NOMO-1 (cell line): ENCODE measurements around the gene CCDC8.
"Not testable (repeated sequence)": the region's sequence is repeated elsewhere in the genome, so short reads cannot be mapped to it uniquely, and the experiment has no call there.

Experiments used
- DNase-seq, 2 experiments: peaks; one replicate each; lab custom pipeline; 2025; ENCODE audit not compliant: unreplicated experiment in 2 of 2; lab: John Stamatoyannopoulos, UW

The CCDC8 gene

DNA sequence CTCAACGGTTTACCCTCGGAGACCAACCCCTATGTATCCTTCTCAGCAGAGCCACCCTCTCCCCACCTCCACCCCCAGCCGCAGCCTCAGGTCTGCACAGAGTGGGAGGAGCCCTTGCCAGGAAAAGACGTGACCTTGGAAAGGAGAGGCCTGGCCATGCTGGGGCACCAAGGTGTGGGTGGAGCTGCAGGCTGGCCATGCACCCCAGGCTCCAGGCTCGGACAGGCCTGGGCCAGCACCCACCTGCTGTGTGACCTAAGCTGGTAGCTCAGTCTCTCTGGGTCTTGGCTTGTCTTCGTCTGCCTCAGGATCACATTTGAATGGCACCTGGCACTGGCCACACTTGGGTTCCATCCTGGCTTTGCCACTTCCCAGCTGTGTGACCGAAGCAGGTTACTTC is 29.5 kb downstream of the CCDC8 start:
- DNase-seq = no peak

DNA sequence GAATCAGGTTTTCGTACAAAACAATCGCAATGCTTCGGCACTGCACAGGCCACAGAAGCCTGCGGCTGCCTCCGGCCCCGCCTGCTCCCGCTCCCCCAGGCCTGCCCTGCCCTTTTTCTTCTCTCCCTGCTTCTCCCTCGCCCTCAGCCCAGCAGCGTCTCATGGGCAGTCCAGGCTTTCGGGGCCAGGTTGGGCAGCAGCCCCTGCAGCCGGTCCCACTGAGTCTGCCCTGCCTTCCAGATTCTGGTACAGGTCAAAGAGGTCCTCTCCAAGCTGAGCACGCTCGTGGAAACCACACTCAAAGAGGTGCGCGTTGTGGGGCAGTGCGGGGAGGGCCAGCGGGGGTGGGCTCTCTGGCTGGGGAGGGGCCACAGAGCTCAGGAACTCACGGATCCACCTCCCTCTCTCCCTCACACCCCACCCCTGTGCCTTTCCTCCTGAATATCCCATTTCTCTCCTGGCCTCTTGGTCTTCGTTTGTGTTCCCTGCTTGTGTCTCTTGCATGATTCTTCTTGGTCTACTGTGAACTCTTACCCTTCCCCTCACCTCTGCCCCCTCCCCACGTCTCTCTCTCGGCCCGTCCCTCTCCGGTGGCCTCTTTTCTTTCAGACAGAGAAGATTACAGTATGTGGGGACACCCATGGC is 30.1 kb downstream of the CCDC8 start:
- DNase-seq = no peak

DNA sequence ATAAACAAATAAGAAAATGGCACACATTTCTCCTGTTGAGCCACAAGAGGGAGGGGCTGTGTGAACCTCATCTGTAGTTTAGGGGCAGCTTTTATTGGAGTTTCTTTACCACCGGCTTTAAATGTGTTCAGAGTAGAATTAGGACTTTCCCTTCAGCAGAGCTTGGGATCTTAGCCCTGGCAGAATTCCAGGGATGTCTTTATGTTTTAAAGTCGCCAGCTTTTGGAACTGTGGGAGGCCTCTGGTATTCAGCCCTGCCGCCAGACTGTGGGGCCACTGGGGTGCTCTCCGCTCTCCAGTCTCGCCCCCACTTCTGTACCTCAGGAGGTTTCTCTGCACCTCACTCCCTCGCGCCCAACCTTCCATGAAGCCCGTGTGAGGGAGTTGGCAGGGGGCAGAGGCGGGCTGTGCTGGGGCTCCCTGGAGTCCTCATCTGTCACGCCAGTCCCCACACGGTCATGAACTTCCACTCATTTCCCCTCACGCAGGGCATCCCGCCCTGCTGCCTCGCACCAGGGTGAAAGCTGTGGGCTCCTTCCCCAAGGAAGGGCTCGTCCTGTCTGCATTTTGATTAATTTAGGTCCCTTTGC is 31.5 kb downstream of the CCDC8 start:
- no peak for DNase-seq

DNA sequence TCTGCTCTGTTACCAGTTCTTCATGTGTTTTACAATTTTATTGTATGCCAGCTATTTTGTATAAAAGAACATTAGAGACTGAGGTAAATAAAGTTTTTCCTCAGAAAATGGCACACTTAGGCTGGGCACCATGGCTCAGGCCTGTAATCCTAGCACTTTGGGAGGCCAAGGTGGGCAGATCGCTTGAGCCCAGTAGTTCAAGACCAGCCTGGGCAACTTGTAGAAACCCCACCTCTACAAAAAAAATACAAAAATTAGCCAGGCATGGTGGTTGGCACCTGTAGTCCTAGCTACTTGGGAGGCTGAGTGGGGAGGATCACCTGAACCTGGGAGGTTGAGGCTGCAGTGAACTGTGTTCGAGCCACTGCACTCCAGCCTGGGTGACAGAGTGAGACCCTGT is 32.0 kb downstream of the CCDC8 start:
- no peak for DNase-seq

DNA sequence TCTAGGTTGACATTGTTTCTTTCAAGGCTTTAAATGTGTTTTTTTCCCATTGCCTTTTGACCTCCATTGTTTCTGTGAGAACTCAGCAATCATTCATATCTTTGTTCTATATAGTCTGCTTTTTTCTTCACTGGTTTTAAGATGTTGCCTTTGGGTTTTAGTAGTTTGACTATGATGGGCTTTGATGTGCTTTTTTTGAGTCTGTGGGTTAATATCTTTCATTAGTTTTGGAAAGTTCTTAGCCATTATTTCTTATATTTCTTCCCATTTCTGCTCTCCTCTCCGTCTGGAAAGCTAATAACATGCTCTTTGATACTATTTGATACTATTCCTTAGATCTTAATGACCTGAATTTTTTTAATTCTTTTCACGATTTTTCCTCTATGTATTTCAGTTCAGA is 32.7 kb downstream of the CCDC8 start:
- no peak for DNase-seq

DNA sequence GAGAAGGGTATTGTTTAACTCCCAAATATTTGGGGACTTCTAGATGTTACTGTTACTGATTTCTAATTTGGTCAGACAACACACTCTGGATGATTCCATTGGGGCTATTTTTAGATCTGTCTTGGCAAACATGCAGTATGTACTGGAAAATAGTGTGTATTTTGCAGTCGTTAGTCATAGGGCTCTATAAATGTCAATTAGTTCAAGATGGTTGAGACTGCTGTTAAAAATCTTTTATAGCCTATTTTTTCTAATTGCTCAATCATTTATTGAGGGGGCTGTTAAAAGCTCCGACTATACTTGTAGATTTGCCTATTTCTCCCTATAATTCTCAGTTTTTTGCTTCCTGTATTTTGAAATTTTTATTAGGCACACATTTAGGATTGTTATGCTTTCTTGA is 35.1 kb downstream of the CCDC8 start:
- DNase-seq = no peak

DNA sequence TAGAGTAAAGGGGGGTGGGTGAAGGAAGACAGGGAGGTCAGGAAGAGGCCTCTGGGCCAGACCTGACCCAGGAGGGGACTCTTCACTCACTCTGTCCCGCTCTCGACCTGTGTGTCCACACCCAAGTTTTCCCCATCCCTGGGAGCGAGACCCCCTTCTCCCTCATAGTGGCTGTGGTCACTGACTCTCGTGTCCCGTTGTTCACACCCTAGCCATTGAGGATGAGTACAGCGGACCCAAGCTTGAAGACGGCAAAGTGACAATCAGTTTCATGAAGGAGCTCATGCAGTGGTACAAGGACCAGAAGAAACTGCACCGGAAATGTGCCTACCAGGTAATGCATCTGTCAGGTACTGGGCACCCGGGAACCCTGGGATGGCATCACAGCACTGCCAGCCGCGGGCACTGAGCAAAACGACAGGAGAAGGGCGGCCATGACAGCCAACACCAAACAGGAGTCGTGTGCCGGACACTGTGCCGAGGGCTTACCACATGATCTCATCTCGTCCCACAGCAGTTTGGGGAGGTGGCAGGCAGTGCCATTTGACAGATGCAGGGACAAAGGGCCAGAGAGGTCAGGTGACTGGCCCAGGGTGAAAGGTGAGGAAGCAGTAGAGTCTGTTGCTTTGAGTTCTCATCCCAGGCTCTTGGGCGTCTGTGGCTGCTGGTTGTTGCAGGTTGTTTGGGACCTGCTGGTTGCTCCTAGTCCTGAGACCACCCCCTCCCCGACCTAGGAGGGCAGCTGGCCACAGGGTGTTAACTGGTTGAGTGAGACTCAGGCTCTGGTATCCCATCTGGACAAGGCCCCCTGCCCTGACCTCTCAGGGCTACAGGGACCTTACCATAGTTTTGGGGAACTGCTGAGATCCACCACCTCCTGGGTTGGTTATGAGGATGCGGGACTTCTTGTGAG is 36.9 kb downstream of the CCDC8 start:
- no peak for DNase-seq

DNA sequence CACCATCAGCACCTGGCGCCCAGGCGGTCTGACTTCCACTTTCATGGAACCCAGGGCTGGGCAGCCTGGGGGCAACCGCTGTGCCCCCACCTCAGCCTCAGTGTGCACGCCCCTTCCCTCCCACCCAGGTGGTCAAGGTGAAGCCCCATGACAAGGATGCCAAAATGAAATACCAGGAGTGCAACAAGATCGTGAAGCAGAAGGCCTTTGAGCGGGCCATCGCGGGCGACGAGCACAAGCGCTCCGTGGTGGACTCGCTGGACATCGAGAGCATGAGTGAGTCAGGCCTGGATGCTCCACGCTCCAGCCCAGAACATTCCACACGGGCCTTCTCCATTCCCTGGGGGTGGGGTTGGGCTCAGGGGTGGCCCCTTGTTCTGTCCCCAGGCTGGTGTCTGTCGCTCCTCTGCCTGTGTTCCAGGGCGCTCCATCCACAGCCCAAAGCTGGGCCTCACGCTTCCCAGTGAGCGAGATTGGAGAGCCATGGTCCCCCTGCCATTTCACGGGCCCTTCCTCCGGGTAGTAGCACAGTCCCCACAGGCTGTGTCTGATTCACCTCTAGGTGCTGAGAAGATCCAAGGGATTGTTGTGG is 37.8 kb downstream of the CCDC8 start:
- DNase-seq = not testable (repeated sequence)

DNA sequence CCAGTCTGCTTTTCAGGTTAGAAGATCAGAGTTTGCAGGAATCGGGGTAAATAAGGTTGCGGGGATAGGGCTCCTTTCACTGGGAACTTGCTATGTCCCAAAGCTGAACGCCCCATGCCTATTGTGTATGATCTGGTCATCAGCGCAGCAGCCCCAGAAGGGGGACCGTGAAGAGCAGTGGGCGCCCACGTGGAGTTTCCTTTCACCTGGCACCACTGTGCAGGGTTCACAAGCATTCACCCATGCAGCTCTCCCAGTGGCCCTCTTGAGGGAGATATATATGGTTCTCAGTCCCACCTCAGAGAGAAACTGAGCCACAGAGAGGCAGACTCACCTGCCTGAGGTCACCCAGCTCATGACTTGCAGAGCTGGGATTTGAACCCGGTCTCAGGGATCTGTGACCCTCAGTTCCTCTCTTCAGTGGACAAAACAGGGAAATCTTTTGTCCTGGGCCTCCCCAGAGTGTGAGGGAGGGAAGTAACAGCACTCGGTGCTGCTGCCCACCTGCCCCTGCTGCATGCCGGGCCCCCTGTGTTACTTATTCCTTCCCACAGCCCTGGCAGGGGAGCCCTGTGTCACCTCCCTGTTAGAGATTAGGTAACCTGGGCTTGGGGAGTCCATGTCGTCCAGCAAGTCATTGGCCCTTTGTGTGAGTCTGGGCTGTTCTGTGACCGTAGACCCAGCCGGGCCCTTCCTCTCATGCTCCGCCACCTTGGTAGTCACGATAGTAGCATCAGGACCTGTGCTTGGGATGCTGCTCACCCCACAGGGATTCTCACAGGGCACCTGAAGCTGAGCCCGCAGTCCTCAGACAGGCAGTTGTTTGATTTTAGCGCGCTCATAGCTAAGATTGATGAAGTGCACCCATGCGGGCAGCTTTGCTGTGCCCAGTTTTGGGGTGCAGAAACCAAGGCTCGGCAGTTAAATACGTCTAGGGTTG is 38.6 kb downstream of the CCDC8 start:
- DNase-seq = no peak

DNA sequence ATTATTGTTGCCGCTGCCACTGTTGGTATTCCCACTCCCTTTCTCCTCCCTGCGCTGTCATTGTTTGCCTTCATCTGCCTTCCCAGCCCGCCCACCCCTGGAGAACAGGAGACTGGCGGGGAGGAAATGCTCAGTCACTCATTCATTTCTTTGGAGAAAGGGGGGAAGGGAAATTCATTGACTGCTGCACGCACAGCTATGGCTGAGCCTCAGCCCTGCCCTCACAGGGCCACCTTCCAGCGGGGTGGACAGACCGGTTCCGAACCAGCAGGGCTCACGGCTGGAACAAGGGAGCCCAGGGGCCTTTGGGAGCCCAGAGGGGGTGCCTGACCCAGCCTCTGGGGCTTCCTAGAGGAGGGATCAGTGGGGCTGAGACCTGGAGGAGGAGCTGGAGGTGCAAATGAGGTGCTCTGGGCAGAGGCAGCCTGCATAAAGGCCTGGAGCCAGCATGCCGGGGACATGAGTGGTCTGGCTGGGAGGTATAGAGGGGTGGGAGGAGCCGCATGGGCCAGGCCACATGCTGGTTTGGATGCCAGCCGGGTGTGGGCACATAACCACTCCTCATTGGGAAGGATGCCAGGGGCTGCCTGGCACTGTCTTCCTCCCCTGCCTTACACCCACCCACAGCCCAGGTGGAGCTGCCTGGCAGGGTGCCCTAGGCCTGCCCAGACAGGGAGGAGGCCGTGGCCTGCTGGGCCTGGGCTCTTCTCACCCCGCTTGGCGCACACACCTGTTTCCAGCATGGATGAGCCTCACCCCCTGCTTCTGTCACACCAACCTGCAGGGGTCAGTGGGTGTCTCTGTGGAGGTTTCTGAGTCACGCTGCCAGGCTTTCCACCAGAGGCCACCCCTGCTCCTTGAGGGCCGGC is 39.6 kb downstream of the CCDC8 start:
- no peak for DNase-seq

DNA sequence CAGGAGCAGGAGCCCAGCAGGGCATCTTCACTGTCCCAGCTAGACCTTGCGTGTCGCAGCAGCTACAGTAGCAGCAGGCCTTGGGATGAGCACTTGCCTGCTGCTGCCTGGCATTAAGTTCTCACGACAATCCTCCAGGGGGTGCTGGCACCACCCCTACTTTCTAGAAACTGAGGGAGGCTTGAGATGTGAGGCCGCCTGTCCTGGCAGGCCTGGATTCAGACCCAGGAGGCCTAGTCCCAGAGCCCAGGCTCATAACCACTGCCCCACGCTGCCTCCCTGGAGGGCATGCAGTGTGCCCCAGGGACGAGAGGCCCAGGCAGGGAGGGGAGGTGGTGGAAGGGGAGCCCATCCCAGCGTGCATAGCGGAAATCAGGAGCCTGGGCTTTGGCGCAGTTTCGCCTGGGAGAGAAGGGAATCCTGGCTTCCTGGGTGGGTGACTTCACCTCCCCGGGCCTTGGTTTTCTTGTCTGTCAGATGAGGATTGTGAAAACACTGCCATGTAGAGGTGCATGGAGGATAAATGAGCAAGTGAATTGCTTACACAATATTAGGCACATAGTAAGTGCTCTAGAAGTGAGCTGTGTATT is 40.4 kb downstream of the CCDC8 start:
- no peak for DNase-seq

DNA sequence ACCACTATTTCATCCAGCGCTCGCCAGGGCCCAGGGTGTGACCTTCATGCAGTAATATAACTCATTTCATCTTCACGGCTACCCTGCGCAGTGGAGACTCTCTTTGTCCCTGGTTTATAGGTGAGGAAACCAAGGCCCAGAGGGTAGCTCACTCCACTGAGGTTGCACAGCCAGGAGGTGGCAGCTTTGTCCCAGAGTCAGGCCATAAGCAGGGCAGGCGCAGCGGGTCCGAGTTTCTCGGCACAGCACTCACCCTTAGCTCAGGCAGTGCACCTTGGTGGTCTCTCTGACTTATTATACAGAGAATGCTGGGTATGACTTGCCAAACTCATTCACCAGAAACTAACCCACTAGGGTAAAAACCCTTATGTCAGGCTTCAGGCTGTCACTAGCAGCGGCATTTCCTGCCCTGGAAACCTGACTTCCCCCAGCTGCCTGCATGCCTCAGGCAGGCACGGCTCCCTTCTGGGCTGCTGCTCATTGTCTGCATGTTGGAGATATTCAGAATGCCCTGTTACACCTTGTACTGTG is 41.9 kb downstream of the CCDC8 start:
- no peak for DNase-seq

DNA sequence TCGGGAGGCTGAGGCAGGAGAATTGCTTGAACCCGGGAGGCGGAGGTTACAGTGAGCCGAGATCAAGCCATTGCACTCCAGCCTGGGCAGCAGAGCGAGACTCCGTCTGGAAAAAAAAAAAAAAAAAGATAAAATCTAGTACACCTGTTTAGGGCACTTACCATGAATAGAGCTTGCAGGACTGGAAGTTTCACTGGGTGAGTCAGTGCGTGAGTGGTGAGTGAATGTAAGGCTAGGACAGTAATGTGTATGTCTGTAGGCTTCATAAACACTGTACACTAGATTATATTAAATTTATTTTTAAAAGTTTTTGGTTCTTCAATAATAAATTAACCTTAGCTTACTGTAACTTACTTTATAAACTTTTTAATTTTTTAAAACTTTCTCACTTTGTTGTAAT is 43.5 kb downstream of the CCDC8 start:
- no peak for DNase-seq

DNA sequence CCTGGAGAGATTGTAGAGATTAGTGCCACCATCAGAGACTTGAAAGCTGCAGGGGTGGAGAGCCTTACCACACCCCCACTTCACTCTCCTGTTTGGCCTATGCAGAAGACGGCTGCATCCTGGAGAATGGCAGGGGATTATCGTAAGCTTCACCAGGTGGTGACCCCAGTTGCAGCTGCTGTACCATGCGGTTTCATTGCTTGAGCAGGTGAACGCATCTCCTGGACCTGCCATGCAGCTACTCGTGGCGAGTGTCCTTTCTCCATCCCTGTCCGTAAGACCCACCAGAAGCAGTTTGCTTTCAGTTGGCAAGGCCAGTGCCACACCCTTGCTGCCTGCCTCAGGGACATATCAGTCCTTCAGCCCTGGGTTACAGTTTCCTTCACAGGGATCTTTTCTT is 45.2 kb downstream of the CCDC8 start:
- no peak for DNase-seq

DNA sequence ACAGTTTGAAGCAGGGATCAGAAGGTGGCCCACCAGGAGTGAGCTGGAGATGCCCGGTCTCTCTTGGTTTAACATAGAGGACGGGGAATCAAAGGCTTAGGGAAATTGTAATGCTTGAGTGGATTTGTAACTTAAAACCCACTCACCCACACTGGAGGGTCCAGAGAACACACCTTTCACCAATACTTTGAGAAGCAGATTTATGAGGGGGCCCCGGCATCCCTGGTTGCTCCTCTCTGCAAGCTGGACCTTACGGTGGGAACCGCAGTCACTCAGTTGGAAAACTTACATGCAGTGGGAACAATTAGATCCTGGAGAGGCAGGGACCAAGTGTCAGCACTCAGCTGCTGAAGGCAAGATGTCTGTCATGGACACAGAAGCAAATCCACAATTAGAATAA is 45.9 kb downstream of the CCDC8 start:
- no peak for DNase-seq

DNA sequence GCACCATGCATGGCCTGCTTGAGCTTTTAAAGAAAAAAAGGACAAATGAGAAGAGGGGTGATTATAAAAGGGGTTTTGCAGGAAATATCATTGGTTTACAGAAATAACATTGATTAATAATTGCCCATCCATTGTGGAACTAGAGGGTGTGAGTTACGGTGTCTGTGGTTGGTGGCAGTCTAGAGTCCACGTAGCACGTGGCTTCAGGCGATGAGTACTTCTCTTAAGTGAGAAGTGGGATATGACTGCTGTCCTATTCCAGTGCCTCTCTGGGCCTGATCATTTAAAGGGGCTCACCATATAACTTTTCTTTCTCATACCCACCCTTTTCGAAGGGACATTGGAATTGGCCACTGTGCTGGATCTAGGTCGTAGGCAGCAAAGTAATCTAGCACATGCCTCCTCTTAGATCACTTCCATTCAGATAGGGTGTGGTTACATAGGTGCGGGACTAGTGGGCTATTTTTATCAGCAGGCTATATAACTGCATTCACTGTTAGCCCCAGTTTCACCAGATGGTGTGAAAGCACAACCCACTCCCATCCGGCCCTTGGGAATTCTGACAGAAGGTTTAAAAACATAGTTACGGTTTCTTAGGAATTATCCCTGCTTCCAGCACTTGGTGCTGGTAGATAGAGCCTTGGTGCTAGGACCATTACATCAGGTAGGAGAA is 46.6 kb downstream of the CCDC8 start:
- DNase-seq = no peak

DNA sequence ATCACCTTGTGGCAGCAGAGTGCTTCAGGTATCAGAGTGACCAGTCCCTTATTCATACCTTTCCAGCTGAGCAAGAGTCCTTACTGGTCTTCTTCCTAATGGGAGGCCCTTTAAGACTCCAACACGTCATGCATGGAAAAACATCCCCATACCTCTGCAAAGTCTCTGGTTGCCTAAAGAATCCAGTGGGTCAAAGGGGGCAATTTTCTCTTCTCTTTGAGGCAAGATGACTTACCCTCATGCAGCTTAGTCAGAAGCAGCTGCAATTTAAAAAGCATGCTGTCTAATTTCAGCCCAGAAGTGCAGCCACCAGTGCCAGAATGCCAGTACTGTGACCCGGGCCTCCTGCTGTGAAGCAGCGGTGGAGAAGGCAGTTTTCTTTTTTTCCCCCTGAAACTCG is 47.8 kb downstream of the CCDC8 start:
- DNase-seq = no peak

DNA sequence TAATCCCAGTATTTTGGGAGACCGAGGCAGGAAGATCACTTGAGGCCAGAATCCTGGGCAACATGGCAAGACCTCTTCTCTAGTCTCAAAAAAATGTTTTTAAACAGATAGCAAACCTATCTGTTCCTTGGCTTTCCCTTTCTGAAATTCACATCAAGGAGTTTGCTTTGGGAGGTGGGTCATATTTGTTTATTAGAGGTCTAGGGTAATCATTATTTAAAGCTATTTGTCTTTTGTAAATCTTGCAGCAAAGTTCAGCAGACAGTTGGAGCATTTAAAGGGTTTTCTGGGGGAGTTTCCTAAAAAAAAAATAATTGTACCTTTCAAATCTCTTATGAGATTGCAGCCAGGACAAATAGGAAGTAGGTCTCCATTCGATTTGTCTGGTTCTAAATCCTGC is 49.0 kb downstream of the CCDC8 start:
- DNase-seq = no peak
